ENCODE measurements around the gene PLCL2.

DNA sequence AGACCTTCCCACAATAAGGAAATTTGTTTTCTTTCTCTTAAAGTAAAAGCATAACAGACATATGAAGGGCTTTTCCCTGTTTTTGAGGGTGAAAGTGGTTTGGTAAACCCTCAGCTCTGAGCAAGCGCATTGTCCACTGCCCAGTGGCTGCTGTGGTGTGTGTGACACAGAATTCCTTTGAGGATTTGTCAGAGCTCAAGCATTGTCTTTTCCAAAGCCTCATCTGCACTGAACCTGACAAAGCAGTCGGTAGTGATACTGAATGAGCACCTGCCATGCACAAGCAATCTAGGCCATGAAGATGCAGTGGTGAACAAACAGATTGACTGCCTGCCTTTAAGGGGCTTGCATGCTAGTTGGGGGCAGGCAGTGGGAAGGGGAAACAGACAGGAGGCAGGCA lies 128.3 kb downstream of the PLCL2 start:
- no peak for TF ChIP-seq CTCF (IDR thresholded peaks at IDR 0.05; ENCODE audit: insufficient read depth, low read length, poor library complexity, severe bottlenecking)
- TF ChIP-seq EZH2phosphoT487 (conservative IDR thresholded peaks at IDR 0.05; ENCODE audit: low read length): no peak

All from SU-DHL-6 (cell line).